AG09309 (cell line): ENCODE measurements around the gene OXA1L.

Source experiments
- DNase-seq: peaks from one replicate; pipeline ENCODE4 v3.0.0-alpha.2; 2010; ENCODE audit warnings: low read depth
- H3K4me3 ChIP-seq: 2 replicates; pipeline ENCODE4 v1.5.1; 2011; ENCODE audit warnings: mild to moderate bottlenecking, low read depth, low read length, moderate library complexity; ENCODE audit not compliant: control insufficient read depth
- TF ChIP-seq, protein P1 (sequence below): IDR thresholded peaks from 2 replicates; pipeline ENCODE4 v1.5.1; 2011; ENCODE audit warnings: mild to moderate bottlenecking, low read depth, low read length, inconsistent platforms; ENCODE audit not compliant: insufficient read depth, control insufficient read depth; ENCODE audit errors: missing control alignments

OXA1L gene

GRCh38 chr14:22808388-22809209 lies 42.1 kb downstream of the OXA1L start:
- H3K4me3 ChIP-seq: no peak overlapping the region
- DNase-seq: no peak
- TF ChIP-seq, protein P1, sequence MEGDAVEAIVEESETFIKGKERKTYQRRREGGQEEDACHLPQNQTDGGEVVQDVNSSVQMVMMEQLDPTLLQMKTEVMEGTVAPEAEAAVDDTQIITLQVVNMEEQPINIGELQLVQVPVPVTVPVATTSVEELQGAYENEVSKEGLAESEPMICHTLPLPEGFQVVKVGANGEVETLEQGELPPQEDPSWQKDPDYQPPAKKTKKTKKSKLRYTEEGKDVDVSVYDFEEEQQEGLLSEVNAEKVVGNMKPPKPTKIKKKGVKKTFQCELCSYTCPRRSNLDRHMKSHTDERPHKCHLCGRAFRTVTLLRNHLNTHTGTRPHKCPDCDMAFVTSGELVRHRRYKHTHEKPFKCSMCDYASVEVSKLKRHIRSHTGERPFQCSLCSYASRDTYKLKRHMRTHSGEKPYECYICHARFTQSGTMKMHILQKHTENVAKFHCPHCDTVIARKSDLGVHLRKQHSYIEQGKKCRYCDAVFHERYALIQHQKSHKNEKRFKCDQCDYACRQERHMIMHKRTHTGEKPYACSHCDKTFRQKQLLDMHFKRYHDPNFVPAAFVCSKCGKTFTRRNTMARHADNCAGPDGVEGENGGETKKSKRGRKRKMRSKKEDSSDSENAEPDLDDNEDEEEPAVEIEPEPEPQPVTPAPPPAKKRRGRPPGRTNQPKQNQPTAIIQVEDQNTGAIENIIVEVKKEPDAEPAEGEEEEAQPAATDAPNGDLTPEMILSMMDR: no peak

DNA sequence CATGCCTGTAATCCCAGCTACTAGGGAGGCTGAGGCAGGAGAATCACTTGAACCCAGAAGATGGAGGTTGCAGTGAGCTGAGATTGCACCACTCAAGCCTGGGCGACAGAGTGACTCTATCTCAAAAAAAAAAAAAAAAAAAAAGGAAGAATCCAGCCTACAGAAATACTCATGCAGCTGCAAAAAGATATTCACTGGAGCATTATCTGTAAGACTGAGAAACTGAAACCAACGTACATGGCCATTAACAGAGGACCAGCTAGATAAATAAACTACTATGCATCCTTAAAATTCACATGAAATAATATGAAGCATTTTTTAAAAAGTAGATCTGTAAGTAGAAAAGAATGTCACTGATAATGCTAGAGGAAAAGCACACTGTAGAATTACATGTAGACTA lies 45.2 kb downstream of the OXA1L start:
- H3K4me3 ChIP-seq: no peak overlapping the region
- TF ChIP-seq, protein P1: no peak
- no peak for DNase-seq

GRCh38 chr14:22812744-22813143 lies 46.3 kb downstream of the OXA1L start:
- TF ChIP-seq, protein P1: no peak
- DNase-seq: no peak
- H3K4me3 ChIP-seq: no peak overlapping the region

DNA sequence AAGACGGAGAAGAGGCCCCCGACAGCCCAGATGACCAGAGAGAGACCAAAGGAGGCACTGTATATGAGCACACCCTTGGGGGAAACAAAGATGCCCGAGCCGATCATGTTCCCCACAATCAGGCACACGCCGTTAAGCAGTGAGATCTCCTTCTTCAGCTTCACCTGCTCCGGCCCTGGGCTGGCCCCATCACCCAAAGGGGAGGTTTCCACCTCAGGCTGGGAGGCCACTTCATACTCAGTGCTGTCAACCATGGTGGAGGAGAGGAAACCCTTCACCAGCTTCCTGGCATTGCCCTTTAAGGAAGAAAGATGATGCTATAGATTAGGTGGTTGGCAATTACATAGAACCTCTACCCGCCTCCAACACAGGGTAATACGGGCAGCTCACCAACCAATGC lies 46.7 kb downstream of the OXA1L start:
- H3K4me3 ChIP-seq: no peak overlapping the region
- no peak for DNase-seq
- TF ChIP-seq, protein P1: no peak

DNA sequence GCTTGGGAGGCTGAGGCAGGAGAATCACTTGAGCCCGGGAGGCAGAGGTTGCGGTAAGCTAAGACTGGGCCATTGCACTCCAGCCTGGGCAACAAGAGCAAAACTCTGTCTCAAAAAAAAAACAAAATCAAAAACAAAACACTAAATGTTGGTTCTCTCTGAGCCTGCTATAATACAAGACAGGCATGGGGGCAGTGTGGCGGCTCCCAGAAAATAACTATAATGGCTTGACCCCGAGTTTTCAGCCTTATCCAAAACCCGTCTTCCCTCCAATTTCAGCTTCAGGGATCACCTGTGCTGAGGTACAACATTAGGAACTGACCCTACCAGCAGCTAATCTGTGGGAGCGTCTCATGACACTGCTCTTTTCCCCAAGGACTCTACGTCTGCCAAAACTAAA lies 47.9 kb downstream of the OXA1L start:
- no peak for DNase-seq
- H3K4me3 ChIP-seq: no peak overlapping the region
- TF ChIP-seq, protein P1: no peak

GRCh38 chr14:22814941-22815713 lies 48.6 kb downstream of the OXA1L start, which contains the start of gene SLC7A7:
SLC7A7 (minus strand) TSS chr14:22815435; CDS start chr14:22813398, 2,037 bp downstream.
- H3K4me3 ChIP-seq: no peak within 1 kb of the TSS
- DNase-seq: no peak

More at GRCh38 chr14:22814941-22815713, 48.6 kb downstream of the OXA1L start, which contains the start of gene SLC7A7:
- TF ChIP-seq, protein P1: no peak
